GM23338 (cell line): ENCODE data around the gene CARD10. TPM values are rescaled to one million over a fixed set of nuclear protein-coding genes. Genes with fewer than 3 reads are reported as not detected.

Experiments used
- ATAC-seq: fragments of 200-7000 bp; cut with Tn5 transposase; 3 replicates; pipeline ENCODE4 v1.9.1; 2020
- DNase-seq: peaks from one replicate; pipeline ENCODE4 v3.0.0-alpha.2; 2015; ENCODE audit warnings: low spot score
- H2AFZ ChIP-seq: fragments of 200-600 bp; sonication (generic); 2 replicates; pipeline ENCODE4 v1.8.0; 2016; ENCODE audit warnings: antibody characterized with exemption, mild to moderate bottlenecking, moderate library complexity
- H3F3A ChIP-seq: fragments of 200-600 bp; sonication (generic); replicated peaks from 2 replicates; pipeline ENCODE4 v1.8.0; 2017; ENCODE audit warnings: antibody characterized with exemption, mixed run types, low read depth
- H3K27ac ChIP-seq: fragments of 200-600 bp; sonication (generic); 2 replicates; pipeline ENCODE4 v1.6.1; 2016; ENCODE audit warnings: low read depth
- H3K27me3 ChIP-seq: fragments of 200-600 bp; sonication (generic); 2 replicates; pipeline ENCODE4 v1.8.0; 2016; ENCODE audit warnings: mild to moderate bottlenecking, mixed run types, moderate library complexity; ENCODE audit not compliant: insufficient read depth
- H3K36me3 ChIP-seq: fragments of 200-600 bp; sonication (generic); 2 replicates; pipeline ENCODE4 v1.8.0; 2016; ENCODE audit warnings: mild to moderate bottlenecking; ENCODE audit not compliant: insufficient read depth
- H3K4me1 ChIP-seq: fragments of 200-600 bp; sonication (generic); 2 replicates; pipeline ENCODE4 v1.8.0; 2016; ENCODE audit warnings: mild to moderate bottlenecking, moderate library complexity; ENCODE audit not compliant: insufficient read depth
- H3K4me2 ChIP-seq: fragments of 200-600 bp; sonication (generic); 2 replicates; pipeline ENCODE4 v1.7.1; 2017; ENCODE audit warnings: mixed run types
- H3K4me3 ChIP-seq: fragments of 200-600 bp; sonication (generic); 2 replicates; pipeline ENCODE4 v1.6.1; 2016; ENCODE audit warnings: mixed run types
- H3K79me2 ChIP-seq: fragments of 200-600 bp; sonication (generic); replicated peaks from 2 replicates; pipeline ENCODE4 v1.8.0; 2017; ENCODE audit warnings: mild to moderate bottlenecking; ENCODE audit not compliant: insufficient read depth
- H3K9me2 ChIP-seq: fragments of 200-600 bp; sonication (generic); 2 replicates; pipeline ENCODE4 v1.8.0; 2017; ENCODE audit not compliant: insufficient read depth
- H4K20me1 ChIP-seq: fragments of 200-600 bp; sonication (generic); replicated peaks from 2 replicates; pipeline ENCODE4 v1.8.0; 2017; ENCODE audit warnings: mild to moderate bottlenecking; ENCODE audit not compliant: insufficient read depth
- H3K27ac Mint-ChIP-seq: 2 replicates; pipeline ENCODE4 v1.8.0; 2020; ENCODE audit warnings: inconsistent platforms, mild to moderate bottlenecking, moderate library complexity, mixed read lengths
- H3K27me3 Mint-ChIP-seq: 3 replicates; pipeline ENCODE4 v1.8.0; 2022; ENCODE audit warnings: low read depth, mild to moderate bottlenecking, moderate library complexity, mixed read lengths, inconsistent platforms; ENCODE audit not compliant: insufficient read depth, poor library complexity
- H3K36me3 Mint-ChIP-seq: 3 replicates; pipeline ENCODE4 v1.8.0; 2021; ENCODE audit warnings: low read depth, mild to moderate bottlenecking, inconsistent platforms, moderate library complexity, mixed read lengths
- H3K4me1 Mint-ChIP-seq: 3 replicates; pipeline ENCODE4 v1.8.0; 2020; ENCODE audit warnings: mild to moderate bottlenecking, inconsistent platforms, mixed read lengths
- H3K4me3 Mint-ChIP-seq: 3 replicates; pipeline ENCODE4 v1.8.0; 2021; ENCODE audit warnings: moderate library complexity, mild to moderate bottlenecking, inconsistent platforms, mixed read lengths
- H3K9me3 Mint-ChIP-seq: 3 replicates; pipeline ENCODE4 v1.8.0; 2020; ENCODE audit warnings: moderate library complexity, mild to moderate bottlenecking, inconsistent platforms, mixed read lengths
- CREB1 ChIP-seq: fragments of 250-450 bp; sonication (Bioruptor Pico); IDR thresholded peaks from 2 replicates; pipeline ENCODE4 v1.5.0; 2020; ENCODE audit warnings: low read depth, mild to moderate bottlenecking, moderate library complexity
- EZH2 ChIP-seq: fragments of 200-600 bp; sonication (generic); IDR thresholded peaks from one replicate; pipeline ENCODE4 v1.8.0; 2017; ENCODE audit warnings: antibody characterized with exemption, mild to moderate bottlenecking, low read depth; ENCODE audit not compliant: unreplicated experiment
- EZH2phosphoT487 ChIP-seq: fragments of 200-600 bp; sonication (generic); IDR thresholded peaks from one replicate; pipeline ENCODE4 v1.8.1; 2018; ENCODE audit warnings: antibody characterized with exemption; ENCODE audit not compliant: unreplicated experiment
- JUNB ChIP-seq: IDR thresholded peaks from one replicate; pipeline ENCODE4 v1.6.1; 2016; ENCODE audit warnings: antibody characterized with exemption; ENCODE audit not compliant: unreplicated experiment
- NANOG ChIP-seq: IDR thresholded peaks from 2 replicates; pipeline ENCODE4 v1.6.1; 2016; ENCODE audit warnings: antibody characterized with exemption, borderline replicate concordance
- POLR2AphosphoS5 ChIP-seq: IDR thresholded peaks from 2 replicates; pipeline ENCODE4 v1.6.1; 2016; ENCODE audit warnings: antibody characterized with exemption, low read depth
- STAT1 ChIP-seq: IDR thresholded peaks from one replicate; pipeline ENCODE4 v1.6.1; 2016; ENCODE audit warnings: antibody characterized with exemption; ENCODE audit not compliant: unreplicated experiment
- ZNF114 ChIP-seq: fragments of 250-450 bp; sonication (Bioruptor Pico); IDR thresholded peaks from 2 replicates; pipeline ENCODE4 v1.5.0; 2020; ENCODE audit warnings: mild to moderate bottlenecking, moderate library complexity
- ZNF331 ChIP-seq: fragments of 250-450 bp; sonication (Bioruptor Pico); IDR thresholded peaks from 2 replicates; pipeline ENCODE4 v1.5.0; 2020; ENCODE audit warnings: low read depth, mild to moderate bottlenecking, moderate library complexity
- polyA plus RNA-seq: library from polyadenylated mRNA; unstranded; fragments of >200 nt; fragmentation: Nextera tagmentation; extraction: Ambion mirVana; gene quantifications from 2 replicates; pipeline ENCODE4 v1.2.1, GENCODE V29; 2016
- total RNA-seq: library from RNA; depleted of rRNA; stranded (reverse); fragments of >200 nt; shearing (Covaris generic); gene quantifications from 2 replicates; pipeline ENCODE4 v1.2.3, GENCODE V29; 2014
- TF ChIP-seq, protein P1 (sequence below): IDR thresholded peaks from one replicate; pipeline ENCODE4 v1.6.1; 2018; ENCODE audit warnings: antibody characterized with exemption; ENCODE audit not compliant: unreplicated experiment
- TF ChIP-seq, protein P2 (sequence below), 2 experiments: fragments of 200-600 bp in 1 of 2; sonication (generic) in 1 of 2; conservative IDR thresholded peaks; 2 replicates each; pipeline versions ENCODE4 v1.5.1 to v1.6.1; 2016 to 2017; ENCODE audit warnings: antibody characterized with exemption in 2 of 2, low read depth in 2 of 2, mild to moderate bottlenecking in 2 of 2, moderate library complexity in 1 of 2
- TF ChIP-seq, protein P3 (sequence below): IDR thresholded peaks from 2 replicates; pipeline ENCODE4 v1.6.1; 2016; ENCODE audit warnings: antibody characterized with exemption
- TF ChIP-seq, protein P4 (sequence below): fragments of 250-450 bp; sonication (Bioruptor Pico); IDR thresholded peaks from 2 replicates; pipeline ENCODE4 v1.5.0; 2020; ENCODE audit warnings: mild to moderate bottlenecking, moderate library complexity

Gene CARD10
- total and polyA plus RNA-seq, 2 experiments from 2014 or later, result 5.4 to 17.2 TPM

DNA sequence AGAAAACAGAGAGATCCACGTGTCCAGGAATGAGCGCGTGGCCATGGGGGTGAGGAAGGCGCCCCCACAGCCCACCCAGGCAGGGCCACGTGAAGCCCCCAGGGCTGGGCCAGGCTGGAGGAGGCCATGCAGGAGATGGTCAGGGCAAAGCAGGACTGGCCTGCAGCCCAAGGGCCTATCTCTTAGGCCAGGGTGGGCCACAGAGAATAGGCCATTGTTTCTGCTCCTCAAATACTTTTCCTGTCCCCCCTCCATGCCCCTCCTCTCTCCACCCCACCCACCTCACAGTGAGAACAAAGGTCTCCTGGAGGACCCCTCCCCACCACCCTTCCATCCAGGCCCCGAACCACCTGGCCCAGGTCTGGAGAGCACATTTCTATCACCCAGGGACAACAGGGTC, 32.8 kb upstream of the CARD10 start:
- Histone ChIP-seq H3K4me2 (peak overlapping the region; percentile 75; the same call in 1 of the 2 replicates), H3K36me3 (no peaks in the 10 kb centered on the region), H3K27ac (no peak overlapping the region), H2AFZ (no peak overlapping the region), H3K4me1 (peaks cover 31% of the 10 kb centered on the region), H4K20me1 (no peaks in the 10 kb centered on the region), H3K27me3 (peaks cover under 1% of the 10 kb centered on the region; the same call in 1 of the 2 replicates), H3K9me2 (no peaks in the 10 kb centered on the region), H3F3A (peaks cover 12% of the 10 kb centered on the region; the same call in 1 of the 2 replicates), H3K79me2 (no peaks in the 10 kb centered on the region), H3K4me3 (no peak overlapping the region)
- no peak for DNase-seq
- peaks cover 26% of the 10 kb centered on the region for H3K27me3 Mint-ChIP-seq
- no peaks in the 10 kb centered on the region for H3K9me3 Mint-ChIP-seq
- H3K4me3 Mint-ChIP-seq, result no peak overlapping the region; the same call in 2 of the 3 replicates
- no peak overlapping the region for H3K27ac Mint-ChIP-seq
- ATAC-seq, result no peak
- H3K36me3 Mint-ChIP-seq, result no peaks in the 10 kb centered on the region
- TF ChIP-seq POLR2AphosphoS5 (no peak), ZNF114 (no peak), ZNF331 (no peak), STAT1 (no peak), JUNB (no peak), CREB1 (CRISPR knock-in tag) (no peak), EZH2 (no peak), EZH2phosphoT487 (no peak), NANOG (no peak)
- TF ChIP-seq, protein P1, sequence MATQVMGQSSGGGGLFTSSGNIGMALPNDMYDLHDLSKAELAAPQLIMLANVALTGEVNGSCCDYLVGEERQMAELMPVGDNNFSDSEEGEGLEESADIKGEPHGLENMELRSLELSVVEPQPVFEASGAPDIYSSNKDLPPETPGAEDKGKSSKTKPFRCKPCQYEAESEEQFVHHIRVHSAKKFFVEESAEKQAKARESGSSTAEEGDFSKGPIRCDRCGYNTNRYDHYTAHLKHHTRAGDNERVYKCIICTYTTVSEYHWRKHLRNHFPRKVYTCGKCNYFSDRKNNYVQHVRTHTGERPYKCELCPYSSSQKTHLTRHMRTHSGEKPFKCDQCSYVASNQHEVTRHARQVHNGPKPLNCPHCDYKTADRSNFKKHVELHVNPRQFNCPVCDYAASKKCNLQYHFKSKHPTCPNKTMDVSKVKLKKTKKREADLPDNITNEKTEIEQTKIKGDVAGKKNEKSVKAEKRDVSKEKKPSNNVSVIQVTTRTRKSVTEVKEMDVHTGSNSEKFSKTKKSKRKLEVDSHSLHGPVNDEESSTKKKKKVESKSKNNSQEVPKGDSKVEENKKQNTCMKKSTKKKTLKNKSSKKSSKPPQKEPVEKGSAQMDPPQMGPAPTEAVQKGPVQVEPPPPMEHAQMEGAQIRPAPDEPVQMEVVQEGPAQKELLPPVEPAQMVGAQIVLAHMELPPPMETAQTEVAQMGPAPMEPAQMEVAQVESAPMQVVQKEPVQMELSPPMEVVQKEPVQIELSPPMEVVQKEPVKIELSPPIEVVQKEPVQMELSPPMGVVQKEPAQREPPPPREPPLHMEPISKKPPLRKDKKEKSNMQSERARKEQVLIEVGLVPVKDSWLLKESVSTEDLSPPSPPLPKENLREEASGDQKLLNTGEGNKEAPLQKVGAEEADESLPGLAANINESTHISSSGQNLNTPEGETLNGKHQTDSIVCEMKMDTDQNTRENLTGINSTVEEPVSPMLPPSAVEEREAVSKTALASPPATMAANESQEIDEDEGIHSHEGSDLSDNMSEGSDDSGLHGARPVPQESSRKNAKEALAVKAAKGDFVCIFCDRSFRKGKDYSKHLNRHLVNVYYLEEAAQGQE, result no peak
- TF ChIP-seq, protein P2, sequence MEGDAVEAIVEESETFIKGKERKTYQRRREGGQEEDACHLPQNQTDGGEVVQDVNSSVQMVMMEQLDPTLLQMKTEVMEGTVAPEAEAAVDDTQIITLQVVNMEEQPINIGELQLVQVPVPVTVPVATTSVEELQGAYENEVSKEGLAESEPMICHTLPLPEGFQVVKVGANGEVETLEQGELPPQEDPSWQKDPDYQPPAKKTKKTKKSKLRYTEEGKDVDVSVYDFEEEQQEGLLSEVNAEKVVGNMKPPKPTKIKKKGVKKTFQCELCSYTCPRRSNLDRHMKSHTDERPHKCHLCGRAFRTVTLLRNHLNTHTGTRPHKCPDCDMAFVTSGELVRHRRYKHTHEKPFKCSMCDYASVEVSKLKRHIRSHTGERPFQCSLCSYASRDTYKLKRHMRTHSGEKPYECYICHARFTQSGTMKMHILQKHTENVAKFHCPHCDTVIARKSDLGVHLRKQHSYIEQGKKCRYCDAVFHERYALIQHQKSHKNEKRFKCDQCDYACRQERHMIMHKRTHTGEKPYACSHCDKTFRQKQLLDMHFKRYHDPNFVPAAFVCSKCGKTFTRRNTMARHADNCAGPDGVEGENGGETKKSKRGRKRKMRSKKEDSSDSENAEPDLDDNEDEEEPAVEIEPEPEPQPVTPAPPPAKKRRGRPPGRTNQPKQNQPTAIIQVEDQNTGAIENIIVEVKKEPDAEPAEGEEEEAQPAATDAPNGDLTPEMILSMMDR (conservative IDR thresholded peaks at IDR 0.05; ENCODE audit: low read depth in 2 of 2), result no peak
- TF ChIP-seq, protein P3, sequence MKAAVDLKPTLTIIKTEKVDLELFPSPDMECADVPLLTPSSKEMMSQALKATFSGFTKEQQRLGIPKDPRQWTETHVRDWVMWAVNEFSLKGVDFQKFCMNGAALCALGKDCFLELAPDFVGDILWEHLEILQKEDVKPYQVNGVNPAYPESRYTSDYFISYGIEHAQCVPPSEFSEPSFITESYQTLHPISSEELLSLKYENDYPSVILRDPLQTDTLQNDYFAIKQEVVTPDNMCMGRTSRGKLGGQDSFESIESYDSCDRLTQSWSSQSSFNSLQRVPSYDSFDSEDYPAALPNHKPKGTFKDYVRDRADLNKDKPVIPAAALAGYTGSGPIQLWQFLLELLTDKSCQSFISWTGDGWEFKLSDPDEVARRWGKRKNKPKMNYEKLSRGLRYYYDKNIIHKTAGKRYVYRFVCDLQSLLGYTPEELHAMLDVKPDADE, result no peak
- TF ChIP-seq, protein P4, sequence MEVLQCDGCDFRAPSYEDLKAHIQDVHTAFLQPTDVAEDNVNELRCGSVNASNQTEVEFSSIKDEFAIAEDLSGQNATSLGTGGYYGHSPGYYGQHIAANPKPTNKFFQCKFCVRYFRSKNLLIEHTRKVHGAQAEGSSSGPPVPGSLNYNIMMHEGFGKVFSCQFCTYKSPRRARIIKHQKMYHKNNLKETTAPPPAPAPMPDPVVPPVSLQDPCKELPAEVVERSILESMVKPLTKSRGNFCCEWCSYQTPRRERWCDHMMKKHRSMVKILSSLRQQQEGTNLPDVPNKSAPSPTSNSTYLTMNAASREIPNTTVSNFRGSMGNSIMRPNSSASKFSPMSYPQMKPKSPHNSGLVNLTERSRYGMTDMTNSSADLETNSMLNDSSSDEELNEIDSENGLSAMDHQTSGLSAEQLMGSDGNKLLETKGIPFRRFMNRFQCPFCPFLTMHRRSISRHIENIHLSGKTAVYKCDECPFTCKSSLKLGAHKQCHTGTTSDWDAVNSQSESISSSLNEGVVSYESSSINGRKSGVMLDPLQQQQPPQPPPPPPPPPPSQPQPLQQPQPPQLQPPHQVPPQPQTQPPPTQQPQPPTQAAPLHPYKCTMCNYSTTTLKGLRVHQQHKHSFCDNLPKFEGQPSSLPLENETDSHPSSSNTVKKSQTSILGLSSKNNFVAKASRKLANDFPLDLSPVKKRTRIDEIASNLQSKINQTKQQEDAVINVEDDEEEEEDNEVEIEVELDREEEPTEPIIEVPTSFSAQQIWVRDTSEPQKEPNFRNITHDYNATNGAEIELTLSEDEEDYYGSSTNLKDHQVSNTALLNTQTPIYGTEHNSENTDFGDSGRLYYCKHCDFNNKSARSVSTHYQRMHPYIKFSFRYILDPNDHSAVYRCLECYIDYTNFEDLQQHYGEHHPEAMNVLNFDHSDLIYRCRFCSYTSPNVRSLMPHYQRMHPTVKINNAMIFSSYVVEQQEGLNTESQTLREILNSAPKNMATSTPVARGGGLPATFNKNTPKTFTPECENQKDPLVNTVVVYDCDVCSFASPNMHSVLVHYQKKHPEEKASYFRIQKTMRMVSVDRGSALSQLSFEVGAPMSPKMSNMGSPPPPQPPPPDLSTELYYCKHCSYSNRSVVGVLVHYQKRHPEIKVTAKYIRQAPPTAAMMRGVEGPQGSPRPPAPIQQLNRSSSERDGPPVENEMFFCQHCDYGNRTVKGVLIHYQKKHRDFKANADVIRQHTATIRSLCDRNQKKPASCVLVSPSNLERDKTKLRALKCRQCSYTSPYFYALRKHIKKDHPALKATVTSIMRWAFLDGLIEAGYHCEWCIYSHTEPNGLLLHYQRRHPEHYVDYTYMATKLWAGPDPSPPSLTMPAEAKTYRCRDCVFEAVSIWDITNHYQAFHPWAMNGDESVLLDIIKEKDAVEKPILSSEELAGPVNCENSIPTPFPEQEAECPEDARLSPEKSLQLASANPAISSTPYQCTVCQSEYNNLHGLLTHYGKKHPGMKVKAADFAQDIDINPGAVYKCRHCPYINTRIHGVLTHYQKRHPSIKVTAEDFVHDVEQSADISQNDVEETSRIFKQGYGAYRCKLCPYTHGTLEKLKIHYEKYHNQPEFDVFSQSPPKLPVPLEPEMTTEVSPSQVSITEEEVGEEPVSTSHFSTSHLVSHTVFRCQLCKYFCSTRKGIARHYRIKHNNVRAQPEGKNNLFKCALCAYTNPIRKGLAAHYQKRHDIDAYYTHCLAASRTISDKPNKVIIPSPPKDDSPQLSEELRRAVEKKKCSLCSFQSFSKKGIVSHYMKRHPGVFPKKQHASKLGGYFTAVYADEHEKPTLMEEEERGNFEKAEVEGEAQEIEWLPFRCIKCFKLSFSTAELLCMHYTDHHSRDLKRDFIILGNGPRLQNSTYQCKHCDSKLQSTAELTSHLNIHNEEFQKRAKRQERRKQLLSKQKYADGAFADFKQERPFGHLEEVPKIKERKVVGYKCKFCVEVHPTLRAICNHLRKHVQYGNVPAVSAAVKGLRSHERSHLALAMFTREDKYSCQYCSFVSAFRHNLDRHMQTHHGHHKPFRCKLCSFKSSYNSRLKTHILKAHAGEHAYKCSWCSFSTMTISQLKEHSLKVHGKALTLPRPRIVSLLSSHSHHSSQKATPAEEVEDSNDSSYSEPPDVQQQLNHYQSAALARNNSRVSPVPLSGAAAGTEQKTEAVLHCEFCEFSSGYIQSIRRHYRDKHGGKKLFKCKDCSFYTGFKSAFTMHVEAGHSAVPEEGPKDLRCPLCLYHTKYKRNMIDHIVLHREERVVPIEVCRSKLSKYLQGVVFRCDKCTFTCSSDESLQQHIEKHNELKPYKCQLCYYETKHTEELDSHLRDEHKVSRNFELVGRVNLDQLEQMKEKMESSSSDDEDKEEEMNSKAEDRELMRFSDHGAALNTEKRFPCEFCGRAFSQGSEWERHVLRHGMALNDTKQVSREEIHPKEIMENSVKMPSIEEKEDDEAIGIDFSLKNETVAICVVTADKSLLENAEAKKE (CRISPR knock-in tag), result no peak
- H3K4me1 Mint-ChIP-seq, result peaks cover 45% of the 10 kb centered on the region
